ENCODE data around the gene PAPSS1.

The PAPSS1 gene

DNA sequence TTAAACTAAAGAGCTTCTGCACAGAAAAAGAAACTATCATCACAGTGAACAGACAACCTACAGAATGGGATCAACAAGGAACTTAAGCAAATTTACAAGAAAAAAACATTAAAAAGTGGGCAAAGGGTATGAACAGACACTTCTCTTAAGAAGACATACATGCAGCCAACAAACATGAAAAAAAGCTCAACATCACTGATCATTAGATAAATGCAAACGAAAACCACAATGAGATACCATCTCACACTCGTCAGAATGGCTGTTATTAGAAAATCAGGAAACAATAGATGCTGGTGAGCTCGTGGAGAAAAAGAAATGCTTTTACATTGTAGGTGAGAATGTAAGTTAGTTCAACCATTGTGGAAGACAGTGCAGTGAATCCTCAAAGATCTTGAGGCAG lies 27.8 kb downstream of the PAPSS1 start:
- Histone ChIP-seq H3K4me3 (ENCODE audit: low read depth in 1 of 2, low read length in 1 of 2) (no peak overlapping the region), H3K27ac (no peak overlapping the region), H3K36me3 (peaks cover 6% of the 10 kb centered on the region), H3K27me3 (no peaks in the 10 kb centered on the region), H3K4me1 (ENCODE audit: control insufficient read depth in 1 of 2, insufficient read depth in 1 of 2, low read depth in 1 of 2, low read length in 1 of 2) (peaks cover 12 to 17% of the 10 kb centered on the region in 2 experiments), H3K9me3 (no peaks in the 10 kb centered on the region)
- TF ChIP-seq, protein P1, sequence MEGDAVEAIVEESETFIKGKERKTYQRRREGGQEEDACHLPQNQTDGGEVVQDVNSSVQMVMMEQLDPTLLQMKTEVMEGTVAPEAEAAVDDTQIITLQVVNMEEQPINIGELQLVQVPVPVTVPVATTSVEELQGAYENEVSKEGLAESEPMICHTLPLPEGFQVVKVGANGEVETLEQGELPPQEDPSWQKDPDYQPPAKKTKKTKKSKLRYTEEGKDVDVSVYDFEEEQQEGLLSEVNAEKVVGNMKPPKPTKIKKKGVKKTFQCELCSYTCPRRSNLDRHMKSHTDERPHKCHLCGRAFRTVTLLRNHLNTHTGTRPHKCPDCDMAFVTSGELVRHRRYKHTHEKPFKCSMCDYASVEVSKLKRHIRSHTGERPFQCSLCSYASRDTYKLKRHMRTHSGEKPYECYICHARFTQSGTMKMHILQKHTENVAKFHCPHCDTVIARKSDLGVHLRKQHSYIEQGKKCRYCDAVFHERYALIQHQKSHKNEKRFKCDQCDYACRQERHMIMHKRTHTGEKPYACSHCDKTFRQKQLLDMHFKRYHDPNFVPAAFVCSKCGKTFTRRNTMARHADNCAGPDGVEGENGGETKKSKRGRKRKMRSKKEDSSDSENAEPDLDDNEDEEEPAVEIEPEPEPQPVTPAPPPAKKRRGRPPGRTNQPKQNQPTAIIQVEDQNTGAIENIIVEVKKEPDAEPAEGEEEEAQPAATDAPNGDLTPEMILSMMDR (IDR thresholded peaks at IDR 0.05): no peak

DNA sequence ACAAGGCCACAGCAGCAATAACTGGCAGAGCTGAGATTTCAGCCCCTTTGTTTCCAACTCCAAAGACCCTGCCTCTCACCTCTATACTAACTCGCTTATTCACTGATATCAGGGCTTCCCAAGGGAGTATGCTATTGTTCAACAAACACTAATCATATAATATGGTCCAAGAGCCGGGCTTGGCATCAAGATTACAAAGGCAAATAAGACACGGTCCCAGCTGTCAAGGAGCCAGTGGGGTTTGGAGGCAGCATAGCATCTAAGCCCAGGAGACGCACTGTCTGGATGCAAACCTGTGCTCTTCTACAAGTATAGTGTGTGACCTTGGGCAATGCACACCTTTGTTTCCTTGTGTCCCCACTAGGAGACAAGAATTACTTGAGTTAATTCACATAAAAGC lies 28.7 kb downstream of the PAPSS1 start:
- TF ChIP-seq, protein P1 (IDR thresholded peaks at IDR 0.05): no peak
- peaks cover 12 to 17% of the 10 kb centered on the region in 2 experiments for H3K4me1 ChIP-seq (ENCODE audit: control insufficient read depth in 1 of 2, insufficient read depth in 1 of 2, low read depth in 1 of 2, low read length in 1 of 2)
- no peaks in the 10 kb centered on the region for H3K9me3 ChIP-seq
- no peak overlapping the region for H3K27ac ChIP-seq
- no peak overlapping the region for H3K4me3 ChIP-seq (ENCODE audit: low read depth in 1 of 2, low read length in 1 of 2)
- peaks cover 11% of the 10 kb centered on the region for H3K36me3 ChIP-seq
- no peaks in the 10 kb centered on the region for H3K27me3 ChIP-seq

DNA sequence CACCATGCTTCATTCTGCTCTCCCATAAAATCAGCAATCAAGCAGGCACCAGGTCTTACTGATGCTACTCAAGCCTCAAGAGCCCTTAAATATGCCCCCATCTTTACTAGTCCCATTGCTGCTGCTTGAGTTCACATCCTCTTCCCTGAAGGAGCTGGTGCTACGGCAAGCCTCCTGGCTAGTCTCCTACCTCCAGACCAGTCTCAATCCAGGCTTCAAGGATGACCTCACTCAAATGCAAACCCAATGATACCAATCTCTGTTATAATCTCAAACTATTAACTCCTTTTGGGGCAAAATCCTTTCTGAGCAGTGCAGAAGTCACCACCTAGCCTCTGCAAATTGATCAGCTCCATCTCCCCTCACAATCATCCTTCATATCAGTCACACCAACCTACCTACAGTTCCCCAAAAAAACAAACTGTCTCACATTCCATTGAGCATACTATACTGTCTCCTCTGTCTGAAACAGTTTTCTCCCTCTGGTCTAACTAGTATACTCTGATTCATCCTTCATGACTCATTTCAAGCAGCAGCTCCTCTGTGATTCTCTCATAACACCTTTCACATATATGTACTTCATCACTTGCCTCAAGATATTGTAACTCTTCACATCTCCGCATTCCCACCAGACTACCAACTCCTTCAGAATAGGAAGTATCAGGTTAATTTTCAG lies 30.0 kb downstream of the PAPSS1 start:
- Histone ChIP-seq H3K4me3 (ENCODE audit: low read depth in 1 of 2, low read length in 1 of 2) (no peak overlapping the region), H3K27me3 (no peaks in the 10 kb centered on the region), H3K36me3 (peaks cover 17% of the 10 kb centered on the region), H3K4me1 (ENCODE audit: control insufficient read depth in 1 of 2, insufficient read depth in 1 of 2, low read depth in 1 of 2, low read length in 1 of 2) (peaks cover 12 to 17% of the 10 kb centered on the region in 2 experiments), H3K27ac (no peak overlapping the region), H3K9me3 (no peaks in the 10 kb centered on the region)
- TF ChIP-seq, protein P1 (IDR thresholded peaks at IDR 0.05): no peak

DNA sequence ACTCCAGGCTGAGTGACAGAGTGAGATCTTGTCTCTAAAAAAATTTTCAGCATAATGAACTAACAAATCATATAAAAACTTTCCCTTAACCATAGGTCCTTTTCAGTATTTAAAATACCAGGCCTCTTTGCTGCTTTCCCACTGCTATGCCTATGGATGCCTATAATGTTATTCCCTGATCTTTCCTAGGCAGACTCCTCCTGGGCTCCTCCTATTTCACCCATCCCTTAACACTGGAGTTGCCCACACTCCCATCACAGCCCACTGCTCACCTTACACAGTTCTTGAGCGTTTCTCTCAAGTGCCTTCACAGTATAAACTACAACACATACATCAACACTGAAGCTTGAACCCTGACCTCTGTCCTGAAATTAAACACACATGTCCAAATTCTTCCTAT lies 31.6 kb downstream of the PAPSS1 start:
- Histone ChIP-seq H3K4me3 (ENCODE audit: low read depth in 1 of 2, low read length in 1 of 2) (no peak overlapping the region), H3K27ac (no peak overlapping the region), H3K9me3 (no peaks in the 10 kb centered on the region), H3K4me1 (ENCODE audit: control insufficient read depth in 1 of 2, insufficient read depth in 1 of 2, low read depth in 1 of 2, low read length in 1 of 2) (peaks cover 4 to 9% of the 10 kb centered on the region in 2 experiments), H3K36me3 (peaks cover 20% of the 10 kb centered on the region), H3K27me3 (no peaks in the 10 kb centered on the region)
- TF ChIP-seq, protein P1 (IDR thresholded peaks at IDR 0.05): no peak

DNA sequence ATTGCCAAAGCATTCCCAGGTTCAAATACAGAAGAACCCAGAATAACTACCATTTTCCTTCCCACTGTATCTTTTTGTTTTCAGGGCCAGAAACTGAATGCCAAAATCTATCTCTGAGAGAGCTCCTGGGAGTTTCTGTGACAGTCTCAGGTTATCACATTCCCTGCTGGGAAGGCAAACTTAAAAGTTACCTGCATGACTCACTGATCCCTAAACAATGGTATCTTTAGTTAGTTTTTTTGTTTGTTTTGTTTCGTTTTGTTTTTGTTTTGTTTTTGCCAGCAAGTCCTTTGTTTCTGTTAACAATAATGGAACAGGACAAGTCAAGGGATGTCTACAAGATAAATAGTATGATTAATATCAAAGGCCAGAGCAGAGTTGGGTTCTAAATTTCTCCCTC lies 34.3 kb downstream of the PAPSS1 start:
- no peaks in the 10 kb centered on the region for H3K27me3 ChIP-seq
- peaks cover 20% of the 10 kb centered on the region for H3K36me3 ChIP-seq
- H3K9me3 ChIP-seq: no peaks in the 10 kb centered on the region
- TF ChIP-seq, protein P1 (IDR thresholded peaks at IDR 0.05): no peak
- H3K4me3 ChIP-seq (ENCODE audit: low read depth in 1 of 2, low read length in 1 of 2): no peak overlapping the region
- no peak overlapping the region for H3K27ac ChIP-seq
- no peaks in the 10 kb centered on the region for H3K4me1 ChIP-seq (ENCODE audit: control insufficient read depth in 1 of 2, insufficient read depth in 1 of 2, low read depth in 1 of 2, low read length in 1 of 2)

Data from neutrophil (primary cell).